G401 (cell line): ENCODE data around the gene FYB1. TPM values are rescaled to one million over a fixed set of nuclear protein-coding genes. Genes with fewer than 3 reads are reported as not detected.

Source experiments
- DNase-seq: peaks from one replicate; pipeline ENCODE4 v3.0.0-alpha.2; 2015; ENCODE audit warnings: low spot score
- in situ Hi-C: cut with HindIII; loops from 2 replicates; pipeline ENCODE4 v1.10.0; 2016; ENCODE audit warnings: low sequenced_read_pairs, mixed read lengths
- total RNA-seq: library from RNA; depleted of rRNA; stranded (reverse); fragments of >200 nt; shearing (Covaris generic); gene quantifications from 2 replicates; pipeline ENCODE4 v1.2.3, GENCODE V29; 2014

Gene FYB1
- total RNA-seq, 1 experiment from 2014 or later = not detected

GRCh38 chr5:39169081-39169480, 50.3 kb downstream of the FYB1 start:
- no peak for DNase-seq
- in situ Hi-C loops = no loop called here

GRCh38 chr5:39167972-39168342, 51.4 kb downstream of the FYB1 start:
- in situ Hi-C loops = no loop called here
- no peak for DNase-seq

- no peak for DNase-seq
- in situ Hi-C loops = no loop called here
Measured at GRCh38 chr5:39167141-39167971, 52.0 kb downstream of the FYB1 start.

GRCh38 chr5:39164529-39165402, 54.6 kb downstream of the FYB1 start:
- in situ Hi-C loops = no loop called here
- DNase-seq = no peak

- in situ Hi-C loops = no loop called here
- no peak for DNase-seq
Measured at GRCh38 chr5:39164016-39164415, 55.3 kb downstream of the FYB1 start.

- in situ Hi-C loops = no loop called here
- no peak for DNase-seq
Measured at GRCh38 chr5:39161578-39161977, 57.8 kb downstream of the FYB1 start.

GRCh38 chr5:39160576-39161213, 58.7 kb downstream of the FYB1 start:
- no peak for DNase-seq
- in situ Hi-C loops = no loop called here

- DNase-seq = no peak
- in situ Hi-C loops = no loop called here
Measured at GRCh38 chr5:39159811-39160490, 59.4 kb downstream of the FYB1 start.

- no peak for DNase-seq
- in situ Hi-C loops = no loop called here
Measured at GRCh38 chr5:39158786-39159185, 60.6 kb downstream of the FYB1 start.

GRCh38 chr5:39158127-39158593, 61.2 kb downstream of the FYB1 start:
- no peak for DNase-seq
- in situ Hi-C loops = no loop called here

GRCh38 chr5:39157701-39158100, 61.7 kb downstream of the FYB1 start:
- no peak for DNase-seq
- in situ Hi-C loops = no loop called here

GRCh38 chr5:39156082-39156481, 63.3 kb downstream of the FYB1 start:
- DNase-seq = no peak
- in situ Hi-C loops = no loop called here

GRCh38 chr5:39151745-39152144, 67.6 kb downstream of the FYB1 start:
- DNase-seq = no peak
- in situ Hi-C loops = no loop called here

- no peak for DNase-seq
- in situ Hi-C loops = no loop called here
Measured at GRCh38 chr5:39149966-39150365, 69.4 kb downstream of the FYB1 start.

GRCh38 chr5:39148983-39149534, 70.3 kb downstream of the FYB1 start:
- no peak for DNase-seq
- in situ Hi-C loops = no loop called here

GRCh38 chr5:39146831-39147540, 72.4 kb downstream of the FYB1 start:
- DNase-seq = no peak
- in situ Hi-C loops = no loop called here

- DNase-seq = no peak
- in situ Hi-C loops = no loop called here
Measured at GRCh38 chr5:39143151-39143860, 76.1 kb downstream of the FYB1 start.
